ENCODE data around the gene SMIM1.

The SMIM1 gene

GRCh38 chr1:3741566-3742438 is 30.7 kb upstream of the SMIM1 start:
- Histone ChIP-seq H3K36me3 (replicated peaks) (peaks cover 15% of the 10 kb centered on the region), H3K4me3 (ENCODE audit: low read depth, low read length) (no peak overlapping the region), H3K27ac (no peak overlapping the region), H3K27me3 (replicated peaks) (no peaks in the 10 kb centered on the region)
- TF ChIP-seq CTCF (IDR thresholded peaks at IDR 0.05; ENCODE audit: low read depth, low read length, missing control alignments), result no peak
- in situ Hi-C loops (cut with HindIII; ENCODE audit: low pct_ligation_motif_present, low sequenced_read_pairs), result no loop called here
- no peak for DNase-seq

GRCh38 chr1:3742439-3743298 is 29.9 kb upstream of the SMIM1 start:
- in situ Hi-C loops (cut with HindIII; ENCODE audit: low pct_ligation_motif_present, low sequenced_read_pairs), result no loop called here
- H3K27ac ChIP-seq, result no peak overlapping the region
- TF ChIP-seq CTCF (IDR thresholded peaks at IDR 0.05; ENCODE audit: low read depth, low read length, missing control alignments), result no peak
- no peaks in the 10 kb centered on the region for H3K27me3 ChIP-seq (replicated peaks)
- peaks cover 9% of the 10 kb centered on the region for H3K36me3 ChIP-seq (replicated peaks)
- no peak overlapping the region for H3K4me3 ChIP-seq (ENCODE audit: low read depth, low read length)
- no peak for DNase-seq

- in situ Hi-C loops (cut with HindIII; ENCODE audit: low pct_ligation_motif_present, low sequenced_read_pairs), result no loop called here
- Histone ChIP-seq H3K27me3 (replicated peaks) (no peaks in the 10 kb centered on the region), H3K4me3 (ENCODE audit: low read depth, low read length) (no peak overlapping the region), H3K36me3 (replicated peaks) (peaks cover 5% of the 10 kb centered on the region), H3K27ac (no peak overlapping the region)
- no peak for TF ChIP-seq CTCF (IDR thresholded peaks at IDR 0.05; ENCODE audit: low read depth, low read length, missing control alignments)
- no peak for DNase-seq
Measured at GRCh38 chr1:3743421-3743820, 29.1 kb upstream of the SMIM1 start.

- no peak for TF ChIP-seq CTCF (IDR thresholded peaks at IDR 0.05; ENCODE audit: low read depth, low read length, missing control alignments)
- Histone ChIP-seq H3K4me3 (ENCODE audit: low read depth, low read length) (no peak overlapping the region), H3K36me3 (replicated peaks) (peaks cover 5% of the 10 kb centered on the region), H3K27me3 (replicated peaks) (no peaks in the 10 kb centered on the region), H3K27ac (no peak overlapping the region)
- in situ Hi-C loops (cut with HindIII; ENCODE audit: low pct_ligation_motif_present, low sequenced_read_pairs), result no loop called here
- DNase-seq, result no peak
Measured at GRCh38 chr1:3743826-3744225, 28.7 kb upstream of the SMIM1 start.

GRCh38 chr1:3744646-3745045 is 27.9 kb upstream of the SMIM1 start:
- peaks cover 5% of the 10 kb centered on the region for H3K36me3 ChIP-seq (replicated peaks)
- DNase-seq, result no peak
- no peak for TF ChIP-seq CTCF (IDR thresholded peaks at IDR 0.05; ENCODE audit: low read depth, low read length, missing control alignments)
- no peak overlapping the region for H3K27ac ChIP-seq
- in situ Hi-C loops (cut with HindIII; ENCODE audit: low pct_ligation_motif_present, low sequenced_read_pairs), result no loop called here
- H3K27me3 ChIP-seq (replicated peaks), result no peaks in the 10 kb centered on the region
- H3K4me3 ChIP-seq (ENCODE audit: low read depth, low read length), result no peak overlapping the region
